Mucosa of descending colon (tissue), 3 donors: ENCODE results near the gene RPL22L1. TPM values are rescaled to one million over a fixed set of nuclear protein-coding genes. Genes with fewer than 3 reads are reported as not detected.

Experiments
- ATAC-seq: fragments of 200-7000 bp; cut with Tn5 transposase; one replicate; pipeline ENCODE4 v1.9.1; 2020; ENCODE audit warnings: mild to moderate bottlenecking, moderate library complexity
- DNase-seq, 3 donors: peaks; one replicate each; pipeline ENCODE4 v3.0.0-alpha.2; 2020
- H3K36me3 ChIP-seq: fragments of 200-600 bp; one replicate; pipeline ENCODE4 v1.8.0; 2021; ENCODE audit warnings: low read depth, mild to moderate bottlenecking
- H3K4me1 ChIP-seq: fragments of 200-600 bp; one replicate; pipeline ENCODE4 v1.8.0; 2021; ENCODE audit warnings: low read depth, mild to moderate bottlenecking
- H3K4me3 ChIP-seq: fragments of 200-600 bp; one replicate; pipeline ENCODE4 v1.8.0; 2021; ENCODE audit warnings: mild to moderate bottlenecking
- H3K9me3 ChIP-seq: fragments of 200-600 bp; one replicate; pipeline ENCODE4 v1.8.0; 2021; ENCODE audit warnings: mild to moderate bottlenecking
- CTCF ChIP-seq: fragments of 200-600 bp; IDR thresholded peaks from one replicate; pipeline ENCODE4 v1.8.0; 2022; ENCODE audit warnings: antibody characterized with exemption, mild to moderate bottlenecking
- intact Hi-C, 2 donors: fragments of 100-400 bp; cut with DNase I in 1 of 2; cut with micrococcal nuclease in 1 of 2; formaldehyde crosslinking; loops; one replicate each; pipeline versions ENCODE4 v1.11.0 to v1.11.1; 2022; cut with DNase I, micrococcal nuclease
- long read RNA-seq, 2 donors: library from polyadenylated mRNA; unstranded; transcript quantifications; one replicate each; pipeline ENCODE4 v2.0.0, GENCODE V29; 2019 to 2021
- total RNA-seq, 3 donors: library from RNA; stranded (reverse); fragmentation: NEBNext Ultra II Directional in 2 of 3; extraction: Animal tissue kit (Norgen Biotek cat#: 25700) in 2 of 3; gene quantifications; one replicate each; pipeline versions ENCODE4 v1.2.1 to v1.2.4, GENCODE V29; 2021 to 2023
- donor health status: DM: no; HTN: no; CAD: no; lungs with moderate emphysema.
- donor health status: DM: no; HTN: no; CAD: no.
- donor health status: DM: no; HTN: yes; CAD: no.

RPL22L1 gene
- total RNA-seq, result 10 to 100 TPM; 20.9 to 31.4 (median 24.3) TPM
- long read RNA-seq, donor 1, transcript RPL22L1-204 (4 exons, 581 nt), result major isoform, 5 of 9 reads
- long read RNA-seq, donor 1, partial matches to known transcripts, result 0 of 9 reads
- long read RNA-seq, donor 1, other reads (novel, unspliced or antisense), result 1 of 9 reads
- long read RNA-seq, donor 2, transcript RPL22L1-201 (4 exons, 2,190 nt), result major isoform, 14 of 31 reads
- long read RNA-seq, donor 2, transcript RPL22L1-204 (4 exons, 581 nt), result minor isoform, 6 of 31 reads
- long read RNA-seq, donor 2, transcript RPL22L1-202 (4 exons, 506 nt), result minor isoform, 6 of 31 reads
- long read RNA-seq, donor 2, partial matches to known transcripts, result 4 of 31 reads
- long read RNA-seq, donor 2, other reads (novel, unspliced or antisense), result 1 of 31 reads

DNA sequence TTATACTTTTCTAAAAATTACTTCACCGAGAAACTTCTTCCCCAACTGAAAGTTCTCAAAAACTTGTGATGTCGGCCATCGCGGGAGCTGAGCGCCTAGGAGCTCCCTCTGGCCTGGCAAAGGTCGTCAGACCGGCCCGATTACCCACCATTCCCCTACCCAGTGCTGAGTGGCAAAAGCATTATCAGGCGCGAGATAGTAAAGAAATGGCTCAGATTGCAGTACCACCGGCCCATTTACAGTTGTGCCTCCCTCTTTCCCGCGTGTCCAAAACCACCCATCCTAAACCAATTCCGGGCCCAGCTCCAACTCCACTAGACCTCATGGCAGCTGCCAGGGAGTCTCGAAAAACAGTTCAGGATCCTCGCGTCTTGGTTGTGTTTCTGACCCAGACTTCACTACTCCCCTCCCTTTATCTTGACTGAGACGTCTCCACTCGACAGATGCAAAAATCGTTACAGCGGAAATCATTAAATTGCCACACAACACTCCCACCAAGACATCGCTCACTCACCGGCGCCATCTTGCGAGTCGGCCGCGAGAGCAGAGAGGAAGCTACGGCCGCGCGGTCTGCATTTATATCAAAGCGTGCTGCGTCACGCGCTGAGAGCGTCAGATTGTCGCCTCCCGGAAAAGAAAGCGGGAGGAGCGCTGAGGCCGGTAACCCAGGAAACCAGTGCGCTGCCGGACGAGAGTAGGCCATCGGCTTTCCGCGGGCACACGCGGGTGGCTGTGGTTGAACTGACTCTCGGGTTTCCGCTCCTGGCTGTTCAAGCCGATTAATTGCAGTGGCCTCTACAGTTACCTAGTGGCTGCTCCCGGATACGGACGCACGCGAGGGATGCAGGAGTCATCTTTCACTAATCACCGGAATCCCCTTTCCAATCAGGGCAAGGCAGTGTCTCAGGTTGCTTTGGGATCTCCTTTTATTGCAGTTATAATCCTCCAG is at the start of gene RPL22L1:
TSS of gene RPL22L1 (minus strand) at position 551 of the 949 bp plus-strand sequence. CDS start at position 523, 28 bp downstream.
- TF ChIP-seq CTCF, result no peak
- intact Hi-C loops, result no loop called here
- Histone ChIP-seq H3K9me3 (no peaks in the 10 kb centered on the region), H3K36me3 (peaks cover 13% of the 10 kb centered on the region), H3K4me3 (peak within 1 kb of the TSS; percentile 22), H3K4me1 (peaks cover 20% of the 10 kb centered on the region)
- DNase-seq, result peak; percentile 95 to 98 (median 96)
- peak; percentile 99 for ATAC-seq

DNA sequence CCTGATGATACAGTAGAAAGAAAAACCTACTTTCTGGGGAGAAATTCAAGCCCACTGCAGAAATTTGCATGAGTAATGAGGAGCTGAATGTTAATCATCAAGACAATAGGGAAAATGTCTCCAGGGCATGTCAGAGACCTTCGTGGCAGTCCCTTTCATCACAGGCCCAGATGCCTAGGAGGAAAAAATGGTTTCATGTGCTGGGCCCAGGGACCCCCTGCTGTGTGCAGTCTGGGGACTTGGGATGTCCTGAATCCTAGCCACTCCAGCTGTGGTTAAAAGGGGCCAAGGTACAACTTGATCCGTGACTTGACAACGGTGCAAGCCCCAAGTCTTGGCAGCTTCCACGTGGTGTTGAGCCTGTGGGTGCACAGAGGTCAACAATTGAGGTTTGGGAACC is 48.7 kb upstream of the RPL22L1 start:
- Histone ChIP-seq H3K36me3 (no peaks in the 10 kb centered on the region), H3K4me1 (no peaks in the 10 kb centered on the region), H3K9me3 (peaks cover 7% of the 10 kb centered on the region), H3K4me3 (no peak overlapping the region)
- DNase-seq (no peak), ATAC-seq (no peak)
- intact Hi-C loops, result no loop called here
- no peak for TF ChIP-seq CTCF

DNA sequence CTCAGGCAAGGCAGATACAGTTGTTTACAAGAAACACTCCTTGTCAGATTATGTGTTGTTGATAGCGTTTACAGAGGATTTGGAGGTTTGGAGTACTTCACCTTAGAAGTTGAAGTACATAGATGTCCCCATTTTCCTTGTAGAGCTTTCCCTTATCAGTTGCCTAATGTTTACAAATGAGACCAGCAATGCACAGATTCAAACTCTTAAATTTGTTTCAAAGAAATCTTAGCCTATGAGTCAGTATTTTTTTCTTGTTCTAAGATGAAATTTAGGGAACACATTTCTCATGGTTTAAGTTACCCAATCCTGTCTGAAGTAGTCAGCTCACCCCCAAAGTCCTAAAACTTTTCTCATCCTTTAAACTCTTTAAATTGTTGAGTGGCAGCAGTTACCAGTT is 44.7 kb upstream of the RPL22L1 start:
- ATAC-seq (no peak), DNase-seq (no peak)
- H3K4me3 ChIP-seq, result no peak overlapping the region
- intact Hi-C loops, result no loop called here
- peaks cover 12% of the 10 kb centered on the region for H3K9me3 ChIP-seq
- no peaks in the 10 kb centered on the region for H3K4me1 ChIP-seq
- H3K36me3 ChIP-seq, result no peaks in the 10 kb centered on the region
- no peak for TF ChIP-seq CTCF

DNA sequence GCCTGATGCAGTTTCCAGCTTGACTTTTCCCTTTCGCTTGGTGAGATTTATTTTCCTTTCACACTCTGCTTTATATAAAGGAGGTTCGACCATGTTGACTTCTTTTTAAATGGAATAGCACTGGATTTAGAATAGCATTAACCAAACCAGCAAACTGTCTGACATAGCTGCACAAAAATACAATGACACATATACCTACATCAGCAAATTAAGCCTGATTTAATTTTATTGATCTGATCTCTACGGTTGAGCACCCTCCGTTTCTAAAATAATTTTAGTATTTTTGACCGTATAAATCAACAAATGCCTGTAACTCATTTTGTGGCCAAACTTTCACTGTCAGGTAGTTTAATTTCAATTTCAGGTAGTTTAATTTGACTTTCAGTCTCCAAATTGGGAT is 44.2 kb upstream of the RPL22L1 start:
- Histone ChIP-seq H3K4me1 (no peaks in the 10 kb centered on the region), H3K36me3 (no peaks in the 10 kb centered on the region), H3K9me3 (peaks cover 12% of the 10 kb centered on the region), H3K4me3 (no peak overlapping the region)
- no peak for ATAC-seq
- DNase-seq, result no peak
- intact Hi-C loops, result no loop called here
- TF ChIP-seq CTCF, result no peak

GRCh38 chr3:170911051-170911450 is 41.1 kb upstream of the RPL22L1 start:
- ATAC-seq (no peak), DNase-seq (no peak)
- Histone ChIP-seq H3K4me1 (no peaks in the 10 kb centered on the region), H3K36me3 (no peaks in the 10 kb centered on the region), H3K9me3 (peaks cover 12% of the 10 kb centered on the region), H3K4me3 (no peak overlapping the region)
- intact Hi-C loops, result no loop called here
- no peak for TF ChIP-seq CTCF
